ENCODE data around the gene C16orf86.

GRCh38 chr16:67655363-67655762, 11.3 kb upstream of the C16orf86 start:
- TF ChIP-seq EP300 (IDR thresholded peaks at IDR 0.05) (no peak), POLR2A (IDR thresholded peaks at IDR 0.05) (no peak)
- TF ChIP-seq, protein P1, sequence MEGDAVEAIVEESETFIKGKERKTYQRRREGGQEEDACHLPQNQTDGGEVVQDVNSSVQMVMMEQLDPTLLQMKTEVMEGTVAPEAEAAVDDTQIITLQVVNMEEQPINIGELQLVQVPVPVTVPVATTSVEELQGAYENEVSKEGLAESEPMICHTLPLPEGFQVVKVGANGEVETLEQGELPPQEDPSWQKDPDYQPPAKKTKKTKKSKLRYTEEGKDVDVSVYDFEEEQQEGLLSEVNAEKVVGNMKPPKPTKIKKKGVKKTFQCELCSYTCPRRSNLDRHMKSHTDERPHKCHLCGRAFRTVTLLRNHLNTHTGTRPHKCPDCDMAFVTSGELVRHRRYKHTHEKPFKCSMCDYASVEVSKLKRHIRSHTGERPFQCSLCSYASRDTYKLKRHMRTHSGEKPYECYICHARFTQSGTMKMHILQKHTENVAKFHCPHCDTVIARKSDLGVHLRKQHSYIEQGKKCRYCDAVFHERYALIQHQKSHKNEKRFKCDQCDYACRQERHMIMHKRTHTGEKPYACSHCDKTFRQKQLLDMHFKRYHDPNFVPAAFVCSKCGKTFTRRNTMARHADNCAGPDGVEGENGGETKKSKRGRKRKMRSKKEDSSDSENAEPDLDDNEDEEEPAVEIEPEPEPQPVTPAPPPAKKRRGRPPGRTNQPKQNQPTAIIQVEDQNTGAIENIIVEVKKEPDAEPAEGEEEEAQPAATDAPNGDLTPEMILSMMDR (IDR thresholded peaks at IDR 0.05), result no peak
